Endodermal cell (in vitro differentiated cells): Measurements from ENCODE around the gene GOLIM4. TPM values are rescaled to one million over a fixed set of nuclear protein-coding genes. Genes with fewer than 3 reads are reported as not detected.

Experiments
- DNase-seq: peaks from one replicate; pipeline ENCODE4 v3.0.0-alpha.2; 2017
- H3K27ac ChIP-seq: 2 replicates; pipeline ENCODE4 v1.5.1; 2013; ENCODE audit warnings: mild to moderate bottlenecking, low read depth, low read length, moderate library complexity
- H3K27me3 ChIP-seq: 2 replicates; pipeline ENCODE4 v1.6.1; 2013; ENCODE audit warnings: mild to moderate bottlenecking, low read length, moderate library complexity; ENCODE audit not compliant: insufficient read depth, control insufficient read depth, poor library complexity, severe bottlenecking
- H3K36me3 ChIP-seq: 2 replicates; pipeline ENCODE4 v1.7.0; 2013; ENCODE audit warnings: mild to moderate bottlenecking, low read length, moderate library complexity; ENCODE audit not compliant: control insufficient read depth, insufficient read depth
- H3K4me1 ChIP-seq: one replicate; pipeline ENCODE4 v1.7.0; 2013; ENCODE audit warnings: low read length; ENCODE audit not compliant: control insufficient read depth, insufficient read depth
- H3K4me3 ChIP-seq: 2 replicates; pipeline ENCODE4 v1.5.1; 2013; ENCODE audit warnings: mild to moderate bottlenecking, low read length, moderate library complexity
- H3K9ac ChIP-seq: 2 replicates; pipeline ENCODE4 v1.6.1; 2013; ENCODE audit warnings: mild to moderate bottlenecking, low read length, moderate library complexity; ENCODE audit not compliant: poor library complexity, severe bottlenecking; ENCODE audit errors: extremely low read depth
- H3K9me3 ChIP-seq: 2 replicates; pipeline ENCODE4 v1.6.1; 2013; ENCODE audit warnings: mild to moderate bottlenecking, low read length, moderate library complexity; ENCODE audit not compliant: control insufficient read depth
- H3K27ac Mint-ChIP-seq: 2 replicates; pipeline ENCODE4 v1.8.0; 2020; ENCODE audit warnings: mixed read lengths
- H3K27me3 Mint-ChIP-seq: 2 replicates; pipeline ENCODE4 v1.8.0; 2021; ENCODE audit warnings: mild to moderate bottlenecking, mixed read lengths; ENCODE audit not compliant: insufficient read depth
- H3K36me3 Mint-ChIP-seq: 2 replicates; pipeline ENCODE4 v1.8.0; 2020; ENCODE audit warnings: low read depth, mixed read lengths
- H3K4me1 Mint-ChIP-seq: 2 replicates; pipeline ENCODE4 v1.8.0; 2020; ENCODE audit warnings: mixed read lengths
- H3K4me3 Mint-ChIP-seq: 2 replicates; pipeline ENCODE4 v1.8.0; 2020; ENCODE audit warnings: mild to moderate bottlenecking, moderate library complexity, mixed read lengths
- H3K9me3 Mint-ChIP-seq: 2 replicates; pipeline ENCODE4 v1.8.0; 2020; ENCODE audit warnings: mild to moderate bottlenecking, mixed read lengths
- WGBS, 2 experiments: methylation state at CpG; one replicate each; pipeline versions ENCODE4 v1.1.5 to v1.1.7; 2013; ENCODE audit warnings: missing lambda C conversion rate in 2 of 2, mixed read lengths in 1 of 2; ENCODE audit not compliant: insufficient coverage in 1 of 2, insufficient read length in 1 of 2; 5-methylcytosine and 5-hydroxymethylcytosine counted together
- total RNA-seq, 2 donors: library from RNA; stranded (reverse); fragmentation: NEBNext Ultra II Directional in 1 of 2; extraction: Animal tissue kit (Norgen Biotek cat#: 25700) in 1 of 2; gene quantifications; 2 replicates in 1 of 2; 3 replicates in 1 of 2; pipeline ENCODE4 v1.2.1, GENCODE V29; 2021
- TF ChIP-seq, protein P1 (sequence below): fragments of 200-600 bp; sonication (generic); conservative IDR thresholded peaks from 2 replicates; pipeline ENCODE4 v1.5.0; 2021; ENCODE audit warnings: antibody characterized with exemption, mild to moderate bottlenecking

The GOLIM4 gene
- total RNA-seq, 2 donors from 2014 or later = 19.3 to 19.9 TPM

DNA sequence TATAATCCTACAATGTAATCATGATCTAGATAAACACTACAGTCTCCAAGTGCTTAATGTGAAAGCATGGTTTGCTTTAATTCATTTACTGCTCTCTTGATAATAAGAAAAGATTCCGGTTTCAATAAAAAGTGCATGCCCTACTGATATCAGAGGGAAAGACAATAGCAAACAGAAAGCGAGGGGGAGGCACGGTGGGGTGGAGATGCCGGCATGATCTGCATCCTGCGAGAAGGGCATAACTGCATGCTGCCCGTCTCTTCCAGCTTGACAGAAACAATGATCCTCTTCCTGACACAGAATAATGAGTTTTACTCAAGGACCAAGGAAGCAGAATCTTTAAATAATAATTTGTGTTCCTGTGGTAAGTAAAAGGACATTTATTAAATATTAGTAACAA lies 51.7 kb downstream of the GOLIM4 start:
- H3K4me3 ChIP-seq = no peak overlapping the region
- TF ChIP-seq, protein P1, sequence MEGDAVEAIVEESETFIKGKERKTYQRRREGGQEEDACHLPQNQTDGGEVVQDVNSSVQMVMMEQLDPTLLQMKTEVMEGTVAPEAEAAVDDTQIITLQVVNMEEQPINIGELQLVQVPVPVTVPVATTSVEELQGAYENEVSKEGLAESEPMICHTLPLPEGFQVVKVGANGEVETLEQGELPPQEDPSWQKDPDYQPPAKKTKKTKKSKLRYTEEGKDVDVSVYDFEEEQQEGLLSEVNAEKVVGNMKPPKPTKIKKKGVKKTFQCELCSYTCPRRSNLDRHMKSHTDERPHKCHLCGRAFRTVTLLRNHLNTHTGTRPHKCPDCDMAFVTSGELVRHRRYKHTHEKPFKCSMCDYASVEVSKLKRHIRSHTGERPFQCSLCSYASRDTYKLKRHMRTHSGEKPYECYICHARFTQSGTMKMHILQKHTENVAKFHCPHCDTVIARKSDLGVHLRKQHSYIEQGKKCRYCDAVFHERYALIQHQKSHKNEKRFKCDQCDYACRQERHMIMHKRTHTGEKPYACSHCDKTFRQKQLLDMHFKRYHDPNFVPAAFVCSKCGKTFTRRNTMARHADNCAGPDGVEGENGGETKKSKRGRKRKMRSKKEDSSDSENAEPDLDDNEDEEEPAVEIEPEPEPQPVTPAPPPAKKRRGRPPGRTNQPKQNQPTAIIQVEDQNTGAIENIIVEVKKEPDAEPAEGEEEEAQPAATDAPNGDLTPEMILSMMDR = no peak
- H3K9me3 ChIP-seq = no peaks in the 10 kb centered on the region
- no peaks in the 10 kb centered on the region for H3K27me3 Mint-ChIP-seq
- WGBS, 2 experiments = 69 to 87% methylated on average over 6 of the region's 6 CpGs
- no peak overlapping the region for H3K27ac ChIP-seq
- H3K36me3 Mint-ChIP-seq = peaks cover 10% of the 10 kb centered on the region
- no peak for DNase-seq
- H3K4me1 Mint-ChIP-seq = peaks cover 13% of the 10 kb centered on the region
- no peak overlapping the region for H3K9ac ChIP-seq
- H3K4me1 ChIP-seq = peaks cover 6% of the 10 kb centered on the region
- no peaks in the 10 kb centered on the region for H3K9me3 Mint-ChIP-seq
- no peaks in the 10 kb centered on the region for H3K36me3 ChIP-seq
- H3K27me3 ChIP-seq = no peaks in the 10 kb centered on the region
- no peak overlapping the region for H3K4me3 Mint-ChIP-seq
- no peak overlapping the region for H3K27ac Mint-ChIP-seq

DNA sequence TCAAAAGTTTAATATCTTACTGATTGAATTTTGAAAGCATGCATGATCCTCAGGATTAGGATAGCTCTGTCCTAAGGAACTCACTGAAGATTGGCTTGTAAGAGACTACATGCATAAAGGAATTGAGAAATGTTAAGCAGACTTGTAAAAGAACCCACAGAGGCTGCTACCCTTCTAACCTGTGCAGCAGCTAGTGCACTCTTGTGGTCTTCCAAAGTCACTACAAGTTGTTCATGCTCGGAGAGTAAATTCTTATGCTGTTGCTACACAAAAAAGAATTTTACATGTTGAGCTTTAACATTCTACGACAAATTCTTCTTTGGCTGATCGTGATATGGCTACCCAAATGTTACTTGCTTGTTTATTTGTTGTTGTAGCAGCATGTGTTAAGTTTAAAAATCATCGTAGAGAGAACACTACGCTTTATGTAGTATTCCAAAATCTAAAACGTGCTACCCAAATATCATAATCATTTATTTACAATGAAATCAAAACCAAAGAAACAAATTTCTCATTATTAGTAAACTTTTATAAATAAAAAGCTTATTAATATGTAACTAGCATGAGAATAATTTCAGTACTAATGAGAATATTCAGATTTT lies 55.0 kb downstream of the GOLIM4 start:
- Mint-ChIP-seq H3K4me1 (peaks cover 9% of the 10 kb centered on the region), H3K27me3 (no peaks in the 10 kb centered on the region), H3K36me3 (peaks cover 21% of the 10 kb centered on the region), H3K4me3 (no peak overlapping the region), H3K9me3 (no peaks in the 10 kb centered on the region), H3K27ac (no peak overlapping the region)
- peak; percentile 50 for DNase-seq
- TF ChIP-seq, protein P1 = peak; percentile 90
- WGBS, 2 experiments = 56 to 73% methylated on average over 3 to 4 of the region's 6 CpGs
- Histone ChIP-seq H3K9ac (no peak overlapping the region), H3K27me3 (no peaks in the 10 kb centered on the region), H3K4me1 (peaks cover 6% of the 10 kb centered on the region), H3K9me3 (no peaks in the 10 kb centered on the region), H3K36me3 (peaks cover 5% of the 10 kb centered on the region), H3K4me3 (no peak overlapping the region), H3K27ac (no peak overlapping the region)

DNA sequence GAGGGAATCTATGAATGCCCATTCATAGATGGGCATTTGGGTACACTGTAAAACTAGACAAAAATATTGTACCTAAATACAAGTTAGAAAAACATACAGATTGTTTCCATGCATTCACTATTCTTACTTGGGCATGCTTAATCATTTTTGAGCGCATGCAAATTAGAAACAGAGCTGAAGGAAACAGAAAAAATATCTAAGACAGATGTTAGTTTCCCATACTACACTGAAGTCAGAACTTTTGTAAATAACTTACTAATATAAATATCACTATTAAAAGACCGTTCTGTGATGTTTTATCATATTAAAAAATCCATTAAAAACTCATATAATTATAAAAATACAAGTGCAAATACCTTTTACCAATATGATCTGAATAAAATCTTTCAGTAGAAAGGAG lies 58.7 kb downstream of the GOLIM4 start:
- H3K9ac ChIP-seq = no peak overlapping the region
- TF ChIP-seq, protein P1 = no peak
- no peak overlapping the region for H3K4me3 ChIP-seq
- no peaks in the 10 kb centered on the region for H3K27me3 ChIP-seq
- H3K27ac ChIP-seq = no peak overlapping the region
- H3K27ac Mint-ChIP-seq = no peak overlapping the region
- peaks cover 12% of the 10 kb centered on the region for H3K36me3 ChIP-seq
- no peaks in the 10 kb centered on the region for H3K9me3 ChIP-seq
- H3K4me3 Mint-ChIP-seq = no peak overlapping the region
- H3K36me3 Mint-ChIP-seq = peaks cover 30% of the 10 kb centered on the region
- whole genome bisulfite sequencing, 2 experiments = 100% methylated on average over 1 of the region's 2 CpGs; no CpG with 5 or more reads in 1 of the 2 experiments
- no peaks in the 10 kb centered on the region for H3K27me3 Mint-ChIP-seq
- peaks cover 5% of the 10 kb centered on the region for H3K4me1 Mint-ChIP-seq
- H3K4me1 ChIP-seq = no peaks in the 10 kb centered on the region
- no peaks in the 10 kb centered on the region for H3K9me3 Mint-ChIP-seq
- no peak for DNase-seq
